ENCODE results near the gene RPH3AL.
"Not testable (repeated sequence)": the region's sequence is repeated elsewhere in the genome, so short reads cannot be mapped to it uniquely, and the experiment has no call there.

RPH3AL gene

GRCh38 chr17:238071-238963 is 114.3 kb downstream of the RPH3AL start:
- DNase-seq (ENCODE audit: low read depth in 2 of 2): no peak

- no peak for DNase-seq (ENCODE audit: low read depth in 2 of 2)
Measured at GRCh38 chr17:237406-237955, 115.1 kb downstream of the RPH3AL start.

- no peak for DNase-seq (ENCODE audit: low read depth in 2 of 2)
Measured at GRCh38 chr17:236641-237405, 115.8 kb downstream of the RPH3AL start.

- DNase-seq (ENCODE audit: low read depth in 2 of 2): no peak
Measured at GRCh38 chr17:235831-236640, 116.6 kb downstream of the RPH3AL start.

DNA sequence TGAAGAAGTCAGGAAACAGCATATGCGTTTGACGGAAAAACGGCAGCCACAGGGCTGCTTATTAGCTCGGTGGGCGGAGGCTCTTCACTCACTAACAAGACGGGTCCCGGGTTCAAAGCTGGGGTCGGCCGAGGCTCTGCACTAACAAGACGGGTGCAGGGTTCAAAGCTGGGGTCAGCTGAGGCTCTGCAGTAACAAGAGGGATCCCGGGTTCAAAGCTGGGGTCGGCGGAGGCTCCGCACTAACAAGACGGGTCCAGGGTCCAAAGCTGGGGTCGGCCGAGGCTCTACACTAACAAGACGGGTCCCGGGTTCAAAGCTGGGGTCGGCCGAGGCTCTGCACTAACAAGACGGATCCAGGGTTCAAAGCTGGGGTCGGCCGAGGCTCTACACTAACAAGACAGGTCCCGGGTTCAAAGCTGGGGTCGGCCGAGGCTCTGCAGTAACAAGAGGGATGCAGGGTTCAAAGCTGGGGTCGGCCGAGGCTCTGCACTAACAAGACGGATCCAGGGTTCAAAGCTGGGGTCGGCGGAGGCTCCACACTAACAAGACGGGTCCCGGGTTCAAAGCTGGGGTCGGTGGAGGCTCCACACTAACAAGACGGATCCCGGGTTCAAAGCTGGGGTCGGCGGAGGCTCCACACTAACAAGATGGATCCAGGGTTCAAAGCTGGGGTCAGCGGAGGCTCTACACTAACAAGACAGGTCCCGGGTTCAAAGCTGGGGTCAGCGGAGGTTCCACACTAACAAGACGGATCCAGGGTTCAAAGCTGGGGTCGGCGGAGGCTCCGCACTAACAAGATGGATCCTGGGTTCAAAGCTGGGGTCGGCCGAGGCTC is 117.4 kb downstream of the RPH3AL start:
- DNase-seq (ENCODE audit: low read depth in 2 of 2): not testable (repeated sequence)

GRCh38 chr17:234163-234993 is 118.2 kb downstream of the RPH3AL start:
- DNase-seq (ENCODE audit: low read depth in 2 of 2): not testable (repeated sequence)

GRCh38 chr17:233473-233941 is 119.1 kb downstream of the RPH3AL start:
- DNase-seq (ENCODE audit: low read depth in 2 of 2): no peak

DNA sequence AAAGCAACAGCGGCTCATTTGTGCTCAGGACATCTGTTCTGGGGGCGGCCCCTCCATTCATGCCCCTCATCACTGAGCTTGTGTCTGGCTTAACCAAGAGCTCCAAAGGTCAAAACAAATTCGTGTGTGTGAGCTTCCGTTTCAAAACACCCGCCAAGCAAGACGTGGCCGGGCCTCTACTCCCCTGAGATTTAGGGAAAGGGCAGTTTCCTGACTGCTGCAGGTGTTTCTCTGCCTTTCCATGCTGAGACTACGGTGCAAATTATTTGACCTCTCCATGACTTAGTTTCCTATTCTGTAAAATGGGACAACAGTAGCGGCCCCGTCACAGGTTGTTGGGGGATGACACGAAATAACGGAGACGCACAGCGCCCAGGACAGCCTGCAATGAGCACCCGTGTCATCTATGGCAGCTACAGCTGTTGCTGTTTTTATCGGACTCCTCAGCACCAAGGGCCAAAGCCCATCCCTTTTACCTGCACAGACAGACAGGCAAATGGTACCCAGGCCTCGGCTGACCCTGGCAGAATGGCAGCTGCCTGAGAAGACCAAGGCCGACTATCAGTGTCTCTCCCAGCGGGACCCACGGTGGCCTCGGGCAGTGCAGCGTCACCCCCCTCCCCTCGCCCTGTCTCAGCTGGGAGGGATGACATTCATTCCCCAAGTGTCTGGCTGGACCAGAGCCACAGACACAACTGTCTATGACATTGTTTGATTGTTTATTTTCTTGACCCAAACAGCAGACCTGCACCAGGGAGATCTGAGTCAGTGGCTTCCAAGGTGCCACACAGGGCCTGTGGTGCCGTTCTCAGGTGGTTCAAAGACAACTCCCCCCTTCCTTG is 120.4 kb downstream of the RPH3AL start:
- no peak for DNase-seq (ENCODE audit: low read depth in 2 of 2)

DNA sequence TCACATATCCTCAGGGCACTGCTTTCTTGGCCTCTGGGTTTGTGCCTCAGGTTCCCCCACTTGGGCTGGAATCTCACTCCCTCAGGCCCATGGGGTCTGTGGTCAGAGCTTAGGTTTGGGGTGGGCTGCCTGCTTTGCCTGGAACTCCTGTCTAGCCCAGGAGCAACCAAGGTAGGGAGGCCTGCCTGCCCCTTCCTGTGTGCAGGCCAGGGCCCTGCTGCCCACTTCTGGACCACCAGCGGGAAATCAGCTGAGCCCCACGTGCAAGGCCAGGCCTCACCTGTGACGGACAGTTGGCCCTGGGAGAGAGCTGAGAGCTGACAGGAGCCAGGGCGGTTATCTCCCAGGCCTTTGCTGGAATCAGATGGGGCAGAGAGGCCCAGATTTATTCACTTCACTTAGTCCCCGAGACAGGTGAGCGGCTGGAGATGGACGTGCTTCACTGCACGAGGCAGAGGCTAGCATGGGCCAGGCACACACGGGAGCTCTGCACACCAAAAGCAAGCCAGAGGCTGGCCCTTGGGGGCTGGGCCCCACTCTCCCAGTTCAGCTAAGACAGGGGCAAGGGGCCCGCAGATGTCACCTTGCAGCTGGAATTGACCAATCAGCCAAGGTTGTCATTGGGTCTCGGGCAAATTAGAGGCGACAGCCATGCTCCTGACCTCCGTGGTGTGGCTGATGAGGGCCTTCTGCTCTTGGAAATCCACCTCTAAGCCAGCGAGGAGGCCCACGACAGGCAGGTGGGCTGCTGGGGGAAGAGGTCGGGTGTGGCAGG is 121.2 kb downstream of the RPH3AL start:
- no peak for DNase-seq (ENCODE audit: low read depth in 2 of 2)

GRCh38 chr17:230395-230770 is 122.2 kb downstream of the RPH3AL start:
- no peak for DNase-seq (ENCODE audit: low read depth in 2 of 2)

- DNase-seq (ENCODE audit: low read depth in 2 of 2): no peak
Measured at GRCh38 chr17:229709-230394, 122.8 kb downstream of the RPH3AL start.

DNA sequence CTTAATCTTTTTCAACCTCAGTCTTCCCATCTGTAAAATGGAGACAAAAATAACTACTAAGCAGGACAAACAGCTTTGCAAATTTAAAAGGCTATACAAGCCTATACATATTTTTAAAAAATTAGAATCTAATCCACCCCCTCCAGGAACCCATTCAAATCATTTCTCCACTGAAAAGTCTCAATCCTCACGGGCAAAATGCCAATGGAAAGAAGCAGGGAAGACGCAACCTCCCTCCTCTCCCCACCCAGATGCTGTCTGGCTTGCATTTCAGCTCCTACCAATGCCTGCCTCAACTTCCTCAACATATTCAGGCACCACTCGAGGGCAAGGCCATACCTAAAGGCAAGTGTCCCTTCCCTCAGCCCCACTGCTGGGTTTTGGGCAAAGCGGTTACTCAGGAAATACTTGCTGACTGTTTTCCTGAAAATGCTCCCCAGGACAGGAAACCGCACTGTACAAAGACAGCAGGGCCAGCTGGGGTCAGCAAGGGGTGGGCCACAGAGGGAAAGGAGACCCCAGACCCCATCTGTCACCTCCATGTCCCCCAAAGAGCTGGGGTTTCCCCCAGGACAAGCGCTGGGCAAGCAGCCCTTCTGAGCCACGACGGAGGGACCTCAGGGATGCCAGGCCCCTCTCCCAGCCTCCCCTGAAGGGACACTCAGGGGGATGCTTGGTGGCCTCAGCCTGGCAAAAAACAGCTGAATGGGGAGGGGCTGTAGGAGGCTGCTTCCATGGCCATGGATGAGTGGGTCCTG is 123.5 kb downstream of the RPH3AL start:
- DNase-seq (ENCODE audit: low read depth in 2 of 2): no peak

GRCh38 chr17:227946-228615 is 124.5 kb downstream of the RPH3AL start:
- no peak for DNase-seq (ENCODE audit: low read depth in 2 of 2)

DNA sequence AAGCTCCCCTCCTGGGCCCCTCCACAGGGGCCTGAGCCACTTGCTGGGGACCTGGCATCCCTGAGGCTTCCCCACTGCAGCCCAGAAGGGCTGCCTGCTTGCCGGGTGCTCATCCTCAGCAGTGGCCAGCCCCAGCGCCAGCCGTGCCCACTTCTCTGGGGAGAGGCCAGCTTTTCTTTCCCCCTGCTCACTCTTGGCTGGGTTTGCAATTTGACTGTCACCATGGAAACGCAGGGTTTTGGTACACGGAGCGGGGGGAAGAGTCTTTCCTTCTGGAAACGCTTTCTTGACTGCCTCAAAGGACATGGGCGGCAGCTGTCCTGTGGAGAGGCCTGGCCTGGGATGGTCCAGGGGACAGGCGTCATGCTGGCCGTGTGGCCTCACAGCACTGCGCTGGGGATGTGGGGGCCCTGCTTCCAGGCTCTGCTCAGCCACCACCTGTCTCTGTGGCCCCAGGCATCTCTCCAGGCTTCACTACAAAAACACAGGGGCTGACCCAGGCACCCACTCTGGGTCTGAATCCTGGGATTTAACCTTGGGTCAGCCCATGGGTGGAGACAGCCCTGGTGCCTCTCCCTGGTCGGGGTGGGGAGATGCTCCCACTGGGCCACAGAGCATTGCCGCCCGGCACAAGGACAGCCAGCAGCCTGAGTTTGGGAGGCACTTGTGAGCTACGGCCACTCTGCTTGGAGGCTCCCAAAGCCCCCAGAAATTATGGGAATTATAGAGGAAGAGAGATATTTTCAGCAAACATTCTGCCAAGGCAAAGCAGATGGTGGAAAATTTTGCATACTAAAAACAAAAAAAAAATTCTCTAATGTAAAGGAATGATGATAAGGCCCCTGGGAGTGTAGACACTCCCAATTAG is 125.3 kb downstream of the RPH3AL start:
- DNase-seq (ENCODE audit: low read depth in 2 of 2): no peak
